Measurements from ENCODE around the gene NCBP3. TPM values are rescaled to one million over a fixed set of nuclear protein-coding genes. Genes with fewer than 3 reads are reported as not detected.

The NCBP3 gene
- total RNA-seq, 1 donor from 2014 or later, result 45.8 TPM

DNA sequence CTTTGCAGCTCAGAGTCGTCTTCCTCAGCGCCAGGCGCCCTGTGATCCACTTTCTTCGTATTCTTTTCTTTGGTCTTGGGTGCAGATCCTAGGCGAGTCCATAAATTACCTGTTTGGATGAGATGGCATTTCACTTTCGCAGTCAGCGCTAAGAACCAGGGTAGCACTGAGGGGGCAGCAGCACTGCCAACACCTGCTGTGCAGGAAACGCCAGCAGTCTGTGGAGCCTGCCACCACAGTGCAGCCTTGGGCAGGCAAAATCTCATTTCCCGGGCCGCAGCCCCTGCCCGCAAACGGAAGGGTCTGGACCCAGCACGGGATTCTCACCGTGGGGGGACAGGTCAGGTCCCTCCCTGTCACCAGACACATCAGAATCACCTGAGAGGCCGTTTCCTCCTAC lies 32.9 kb downstream of the NCBP3 start:
- peaks cover 56% of the 10 kb centered on the region for H3K36me3 Mint-ChIP-seq (ENCODE audit: unreplicated experiment)

GRCh38 chr17:3812771-3813170 lies 33.3 kb downstream of the NCBP3 start:
- Mint-ChIP-seq H3K27me3 (ENCODE audit: unreplicated experiment) (no peaks in the 10 kb centered on the region), H3K36me3 (ENCODE audit: unreplicated experiment) (peaks cover 57% of the 10 kb centered on the region), H3K4me3 (ENCODE audit: unreplicated experiment) (no peak overlapping the region), H3K9me3 (ENCODE audit: unreplicated experiment) (no peaks in the 10 kb centered on the region), H3K27ac (ENCODE audit: unreplicated experiment) (no peak overlapping the region), H3K4me1 (ENCODE audit: unreplicated experiment) (no peaks in the 10 kb centered on the region)
- no peak for DNase-seq (ENCODE audit: extremely low spot score, unreplicated experiment)
- TF ChIP-seq, protein P1, sequence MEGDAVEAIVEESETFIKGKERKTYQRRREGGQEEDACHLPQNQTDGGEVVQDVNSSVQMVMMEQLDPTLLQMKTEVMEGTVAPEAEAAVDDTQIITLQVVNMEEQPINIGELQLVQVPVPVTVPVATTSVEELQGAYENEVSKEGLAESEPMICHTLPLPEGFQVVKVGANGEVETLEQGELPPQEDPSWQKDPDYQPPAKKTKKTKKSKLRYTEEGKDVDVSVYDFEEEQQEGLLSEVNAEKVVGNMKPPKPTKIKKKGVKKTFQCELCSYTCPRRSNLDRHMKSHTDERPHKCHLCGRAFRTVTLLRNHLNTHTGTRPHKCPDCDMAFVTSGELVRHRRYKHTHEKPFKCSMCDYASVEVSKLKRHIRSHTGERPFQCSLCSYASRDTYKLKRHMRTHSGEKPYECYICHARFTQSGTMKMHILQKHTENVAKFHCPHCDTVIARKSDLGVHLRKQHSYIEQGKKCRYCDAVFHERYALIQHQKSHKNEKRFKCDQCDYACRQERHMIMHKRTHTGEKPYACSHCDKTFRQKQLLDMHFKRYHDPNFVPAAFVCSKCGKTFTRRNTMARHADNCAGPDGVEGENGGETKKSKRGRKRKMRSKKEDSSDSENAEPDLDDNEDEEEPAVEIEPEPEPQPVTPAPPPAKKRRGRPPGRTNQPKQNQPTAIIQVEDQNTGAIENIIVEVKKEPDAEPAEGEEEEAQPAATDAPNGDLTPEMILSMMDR (IDR thresholded peaks at IDR 0.05), result no peak

More for the DNA sequence above, 32.9 kb downstream of the NCBP3 start:
- Mint-ChIP-seq H3K27ac (ENCODE audit: unreplicated experiment) (no peak overlapping the region), H3K9me3 (ENCODE audit: unreplicated experiment) (no peaks in the 10 kb centered on the region), H3K27me3 (ENCODE audit: unreplicated experiment) (no peaks in the 10 kb centered on the region), H3K4me1 (ENCODE audit: unreplicated experiment) (no peaks in the 10 kb centered on the region), H3K4me3 (ENCODE audit: unreplicated experiment) (no peak overlapping the region)
- TF ChIP-seq, protein P1 (IDR thresholded peaks at IDR 0.05), result no peak
- DNase-seq (ENCODE audit: extremely low spot score, unreplicated experiment), result no peak

DNA sequence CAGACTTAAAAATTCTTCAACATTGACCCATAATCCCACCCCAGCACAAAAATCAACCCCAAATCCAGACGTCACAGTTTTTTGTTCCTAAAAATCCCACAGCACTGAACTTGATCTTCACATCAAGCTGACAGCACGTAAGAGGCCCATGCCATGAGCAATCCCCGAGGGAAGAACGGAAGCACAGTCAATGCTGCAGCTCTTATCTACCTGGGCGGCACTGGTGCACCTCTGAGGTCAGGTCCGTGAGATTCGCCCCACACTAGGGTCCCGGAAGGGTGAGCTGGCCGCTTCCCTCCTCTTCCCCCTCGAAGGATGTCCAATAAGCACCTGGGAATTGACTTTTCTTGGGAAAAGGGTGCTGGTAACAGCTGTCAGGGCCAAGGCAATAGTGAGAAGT lies 33.8 kb downstream of the NCBP3 start:
- Mint-ChIP-seq H3K9me3 (ENCODE audit: unreplicated experiment) (no peaks in the 10 kb centered on the region), H3K36me3 (ENCODE audit: unreplicated experiment) (peaks cover 58% of the 10 kb centered on the region), H3K27ac (ENCODE audit: unreplicated experiment) (no peak overlapping the region), H3K4me3 (ENCODE audit: unreplicated experiment) (no peak overlapping the region), H3K27me3 (ENCODE audit: unreplicated experiment) (no peaks in the 10 kb centered on the region), H3K4me1 (ENCODE audit: unreplicated experiment) (no peaks in the 10 kb centered on the region)
- DNase-seq (ENCODE audit: extremely low spot score, unreplicated experiment), result no peak
- TF ChIP-seq, protein P1 (IDR thresholded peaks at IDR 0.05), result no peak

DNA sequence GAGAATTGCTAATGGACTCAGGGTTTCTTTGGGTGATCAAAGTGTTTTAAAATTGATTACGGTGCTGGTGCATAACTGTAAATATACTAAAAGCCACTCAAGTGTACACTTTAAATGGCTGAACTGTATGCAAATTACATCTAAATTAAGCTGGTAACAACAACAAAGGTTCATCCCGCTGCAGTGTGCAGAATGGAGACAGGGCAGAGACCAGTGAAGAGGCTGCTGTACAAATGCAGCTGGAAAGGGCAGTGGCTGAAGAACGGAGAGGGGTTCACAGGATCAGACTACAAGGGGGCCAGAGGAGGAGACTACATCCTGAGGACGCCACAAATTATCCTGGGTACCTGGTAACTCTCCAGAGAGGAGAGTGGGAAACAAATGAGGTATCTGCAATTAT lies 36.0 kb downstream of the NCBP3 start:
- H3K4me1 Mint-ChIP-seq (ENCODE audit: unreplicated experiment), result no peaks in the 10 kb centered on the region
- peaks cover 51% of the 10 kb centered on the region for H3K36me3 Mint-ChIP-seq (ENCODE audit: unreplicated experiment)
- TF ChIP-seq, protein P1 (IDR thresholded peaks at IDR 0.05), result no peak
- no peaks in the 10 kb centered on the region for H3K27me3 Mint-ChIP-seq (ENCODE audit: unreplicated experiment)
- no peak for DNase-seq (ENCODE audit: extremely low spot score, unreplicated experiment)
- H3K4me3 Mint-ChIP-seq (ENCODE audit: unreplicated experiment), result no peak overlapping the region
- H3K9me3 Mint-ChIP-seq (ENCODE audit: unreplicated experiment), result no peaks in the 10 kb centered on the region
- H3K27ac Mint-ChIP-seq (ENCODE audit: unreplicated experiment), result no peak overlapping the region

GRCh38 chr17:3809135-3809534 lies 36.9 kb downstream of the NCBP3 start:
- TF ChIP-seq, protein P1 (IDR thresholded peaks at IDR 0.05), result no peak
- Mint-ChIP-seq H3K4me3 (ENCODE audit: unreplicated experiment) (no peak overlapping the region), H3K4me1 (ENCODE audit: unreplicated experiment) (no peaks in the 10 kb centered on the region), H3K36me3 (ENCODE audit: unreplicated experiment) (peaks cover 43% of the 10 kb centered on the region), H3K27me3 (ENCODE audit: unreplicated experiment) (no peaks in the 10 kb centered on the region), H3K9me3 (ENCODE audit: unreplicated experiment) (no peaks in the 10 kb centered on the region), H3K27ac (ENCODE audit: unreplicated experiment) (no peak overlapping the region)
- DNase-seq (ENCODE audit: extremely low spot score, unreplicated experiment), result no peak

All from osteocyte (in vitro differentiated cells).